GM12892 (cell line): ENCODE data around the gene SRI. TPM values are rescaled to one million over a fixed set of nuclear protein-coding genes. Genes with fewer than 3 reads are reported as not detected.
"Not testable (repeated sequence)": the region's sequence is repeated elsewhere in the genome, so short reads cannot be mapped to it uniquely, and the experiment has no call there.

Experiments used
- DNase-seq: peaks from one replicate; pipeline ENCODE4 v3.0.0; 2011; ENCODE audit not compliant: insufficient read length
- FAIRE-seq: peaks from 2 replicates; lab custom pipeline; 2011; peaks lifted over from hg19 to GRCh38; lab: Jason Lieb, UNC
- POLR2A ChIP-seq: IDR thresholded peaks from 2 replicates; pipeline ENCODE4 v1.6.1; 2011; ENCODE audit warnings: low read depth, low read length, control low read depth
- POLR2AphosphoS5 ChIP-seq: IDR thresholded peaks from 2 replicates; pipeline ENCODE4 v1.6.1; 2011; ENCODE audit warnings: low read depth, low read length, control low read depth
- TAF1 ChIP-seq: IDR thresholded peaks from 2 replicates; pipeline ENCODE4 v1.6.1; 2011; ENCODE audit warnings: low read depth, mild to moderate bottlenecking, control low read depth, low read length, borderline replicate concordance
- polyA plus RNA-seq: library from polyadenylated mRNA; unstranded; fragments of >200 nt; gene quantifications from one replicate; pipeline ENCODE4 v1.2.1, GENCODE V29; 2012; ENCODE audit warnings: missing spikeins, inconsistent platforms; ENCODE audit not compliant: missing spikeins

Gene SRI, protein sequence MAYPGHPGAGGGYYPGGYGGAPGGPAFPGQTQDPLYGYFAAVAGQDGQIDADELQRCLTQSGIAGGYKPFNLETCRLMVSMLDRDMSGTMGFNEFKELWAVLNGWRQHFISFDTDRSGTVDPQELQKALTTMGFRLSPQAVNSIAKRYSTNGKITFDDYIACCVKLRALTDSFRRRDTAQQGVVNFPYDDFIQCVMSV
- polyA plus RNA-seq: 239 TPM

DNA sequence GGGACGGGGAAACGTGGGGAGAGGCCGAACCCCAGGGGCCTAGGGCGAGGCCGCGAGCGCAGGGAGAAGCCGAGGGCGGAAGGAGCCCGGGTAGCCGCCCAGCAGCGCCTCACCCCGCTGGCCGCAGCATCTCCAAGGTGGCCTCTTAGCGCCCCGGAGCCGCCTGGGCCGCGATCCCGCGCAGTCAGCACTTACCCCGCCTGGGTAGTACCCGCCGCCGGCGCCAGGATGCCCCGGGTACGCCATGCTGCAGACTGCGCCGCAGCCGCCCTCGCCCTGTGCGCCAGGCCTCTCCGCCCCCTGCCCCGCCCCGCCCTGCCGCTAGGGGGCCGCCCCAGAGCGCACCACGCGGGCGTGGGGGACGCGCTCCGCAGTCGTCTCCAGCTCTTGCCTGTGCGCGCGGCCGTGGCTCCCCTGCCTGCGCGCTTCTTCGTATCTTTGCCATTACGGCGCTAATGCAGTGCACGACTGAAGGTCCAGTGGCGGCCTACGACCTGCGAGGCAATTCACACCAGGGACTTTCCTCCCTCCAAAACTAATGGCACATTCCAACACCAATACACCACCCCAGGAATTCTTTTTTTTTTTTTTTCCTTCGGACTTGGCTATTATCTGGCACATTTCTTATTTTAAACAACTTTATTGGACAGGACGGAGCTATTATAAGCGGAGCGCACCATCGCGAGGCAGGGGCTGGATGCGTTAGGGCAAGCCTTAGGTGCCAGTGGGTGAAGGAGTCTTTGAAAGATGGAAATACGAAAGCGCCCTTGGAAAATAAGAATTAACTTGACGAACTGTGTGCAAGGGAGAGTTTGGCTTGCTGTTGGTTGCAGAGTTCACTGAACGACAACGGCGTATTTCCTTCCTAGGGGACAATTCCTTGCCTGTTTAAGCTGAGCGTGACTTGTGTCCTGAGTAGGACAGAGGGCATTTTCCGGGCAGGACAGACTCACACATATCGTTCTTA is at the start of gene SRI:
Gene SRI, minus strand, starts transcription at position 258 of the 967 bp plus-strand sequence. Its CDS starts 12 bp downstream, at position 246.
- FAIRE-seq (peak; percentile 94), DNase-seq (peak; percentile 65)
- peak; percentile 88 for TF ChIP-seq POLR2A
- TF ChIP-seq POLR2AphosphoS5: peak; percentile 87
- TF ChIP-seq TAF1: peak; percentile 76

DNA sequence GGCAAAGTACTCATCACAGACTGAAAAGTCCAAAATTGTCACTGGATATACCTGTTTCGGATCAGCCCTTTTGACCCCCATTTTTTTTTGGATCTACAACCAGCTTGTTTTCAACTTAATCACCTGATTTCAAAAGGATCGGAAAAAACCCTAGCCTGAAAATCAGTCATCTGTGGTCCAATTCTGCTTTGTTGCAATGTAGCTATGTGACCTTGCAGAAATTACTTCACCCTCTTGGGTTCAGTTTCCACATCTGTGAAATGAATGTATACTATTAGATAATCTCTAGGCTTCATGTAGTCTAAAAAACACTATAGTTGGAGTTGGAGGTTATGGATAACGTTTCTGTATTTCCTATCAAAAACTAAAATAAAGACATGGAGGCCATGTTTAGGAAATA is 49.7 kb upstream of the SRI start:
- no peak for FAIRE-seq
- DNase-seq: no peak
- TF ChIP-seq POLR2AphosphoS5: no peak
- no peak for TF ChIP-seq TAF1
- TF ChIP-seq POLR2A: no peak

DNA sequence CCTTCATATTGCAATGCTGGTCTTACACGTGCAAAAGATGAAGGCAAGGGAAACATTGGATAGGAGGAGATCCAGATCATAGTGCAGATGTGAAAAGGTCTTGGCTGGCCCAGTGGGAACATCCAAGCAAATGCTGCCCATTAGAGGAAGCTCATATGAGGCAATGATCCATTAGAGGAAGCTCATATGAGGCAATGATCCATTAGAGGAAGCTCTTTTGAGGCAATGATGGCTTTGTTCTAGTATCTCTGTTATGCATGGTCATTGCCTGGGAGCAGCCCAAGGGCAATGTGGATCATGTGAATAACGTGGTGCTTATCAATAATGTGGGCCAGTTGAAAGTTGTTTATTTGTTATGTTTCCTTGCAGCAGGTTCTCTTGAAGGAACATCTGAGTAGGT is 49.0 kb upstream of the SRI start:
- FAIRE-seq: no peak

DNA sequence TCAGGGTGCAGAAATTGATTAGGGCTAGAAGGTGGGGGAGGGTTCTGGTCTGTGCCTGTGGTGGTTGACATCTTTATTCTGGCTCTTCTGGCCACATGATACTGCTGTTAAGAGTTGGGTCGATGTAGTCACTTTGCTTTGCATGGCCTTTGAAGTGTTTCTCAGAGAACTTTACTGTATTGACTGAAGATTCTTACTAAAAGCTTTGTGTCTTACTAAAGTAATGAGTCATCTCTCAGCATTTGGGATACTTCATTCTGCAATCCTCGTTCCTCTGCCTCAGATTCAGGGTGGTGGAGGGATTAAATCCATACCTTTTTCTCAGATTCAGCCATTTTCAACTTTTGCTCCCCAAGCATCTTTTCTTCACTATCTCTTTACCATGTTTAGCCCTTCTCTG is 48.2 kb upstream of the SRI start:
- DNase-seq (no peak), FAIRE-seq (no peak)
- TF ChIP-seq POLR2AphosphoS5 (no peak), TAF1 (no peak), POLR2A (no peak)

More for the DNA sequence above, 49.0 kb upstream of the SRI start:
- TF ChIP-seq POLR2AphosphoS5 (no peak), POLR2A (no peak), TAF1 (no peak)
- no peak for DNase-seq

DNA sequence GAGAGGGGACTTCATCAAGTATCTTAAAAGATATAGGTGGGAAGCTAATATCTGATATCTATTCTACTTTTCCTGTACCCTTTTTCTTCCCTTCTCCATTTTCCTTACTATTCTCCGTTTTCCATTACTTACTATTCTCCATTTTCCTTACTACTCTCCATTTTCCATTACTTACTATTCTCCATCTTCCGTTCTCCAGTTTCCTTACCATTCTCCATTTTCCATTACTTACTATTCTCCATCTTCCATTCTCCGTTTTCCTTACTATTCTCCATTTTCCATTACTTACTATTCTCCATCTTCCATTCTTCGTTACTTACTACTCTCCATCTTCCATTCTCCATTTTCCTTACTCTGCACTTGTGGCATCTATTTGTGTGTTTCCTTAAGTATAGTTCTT is 47.6 kb upstream of the SRI start:
- FAIRE-seq (no peak), DNase-seq (no peak)
- TF ChIP-seq POLR2AphosphoS5 (no peak), POLR2A (no peak), TAF1 (no peak)

DNA sequence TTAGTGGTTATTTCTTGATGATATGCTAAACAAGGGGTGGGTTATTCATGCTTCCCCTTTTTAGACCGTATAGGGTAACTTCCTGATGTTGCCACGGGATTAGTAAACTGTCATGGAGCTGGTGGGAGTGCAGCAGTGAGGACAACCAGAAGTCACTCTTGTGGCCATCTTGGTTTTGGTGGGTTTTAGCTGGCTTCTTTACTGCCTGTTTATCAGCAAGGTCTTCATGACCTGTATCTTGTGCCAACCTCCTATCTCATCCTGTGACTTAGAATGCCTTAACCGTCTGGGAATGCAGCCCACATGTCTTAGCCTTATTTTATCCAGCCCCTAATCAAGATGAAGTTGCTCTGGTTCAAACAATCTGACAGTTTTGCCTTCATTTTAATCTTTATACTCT is 45.1 kb upstream of the SRI start:
- DNase-seq, FAIRE-seq: not testable (repeated sequence)

DNA sequence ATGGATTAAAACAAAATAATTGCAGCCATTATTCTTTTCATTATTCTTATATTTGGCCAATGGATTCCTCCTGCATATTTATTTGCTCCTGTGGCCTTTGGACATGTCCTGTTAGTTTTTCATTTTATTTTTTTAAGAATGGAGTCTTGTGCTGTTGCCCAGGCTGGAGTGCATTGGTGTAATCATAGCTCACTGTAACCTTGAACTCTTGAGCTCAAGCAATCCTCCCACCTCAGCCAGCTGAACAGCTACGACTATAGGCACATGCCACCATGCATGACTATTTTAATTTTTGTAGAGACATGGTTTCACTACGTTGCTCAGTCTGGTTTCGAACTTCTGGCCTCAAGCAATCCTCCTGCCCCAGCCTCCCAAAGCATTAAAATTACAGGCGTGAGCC is 42.7 kb upstream of the SRI start:
- no peak for DNase-seq
- no peak for FAIRE-seq
- TF ChIP-seq POLR2A (no peak), POLR2AphosphoS5 (no peak), TAF1 (no peak)

DNA sequence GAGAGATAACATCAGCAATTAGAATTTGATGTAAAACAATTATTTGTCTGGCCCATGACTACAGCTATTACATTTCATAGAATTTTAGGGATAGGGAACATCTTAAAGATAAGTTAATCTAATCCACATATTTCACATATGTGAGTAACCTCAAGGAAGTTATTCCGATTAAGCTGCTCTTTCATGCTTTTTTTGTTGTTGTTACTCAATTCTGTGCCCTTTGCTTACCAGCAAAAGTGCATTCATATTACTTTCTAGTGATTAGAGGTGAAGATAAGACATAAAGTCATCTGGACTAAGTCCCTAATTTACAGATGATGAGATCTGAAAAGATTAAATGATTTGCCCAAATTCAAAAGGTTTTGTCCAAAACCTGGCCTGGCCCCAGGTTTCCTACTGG is 40.9 kb upstream of the SRI start:
- TF ChIP-seq POLR2AphosphoS5 (no peak), TAF1 (no peak), POLR2A (no peak)
- FAIRE-seq: no peak
- DNase-seq: no peak

DNA sequence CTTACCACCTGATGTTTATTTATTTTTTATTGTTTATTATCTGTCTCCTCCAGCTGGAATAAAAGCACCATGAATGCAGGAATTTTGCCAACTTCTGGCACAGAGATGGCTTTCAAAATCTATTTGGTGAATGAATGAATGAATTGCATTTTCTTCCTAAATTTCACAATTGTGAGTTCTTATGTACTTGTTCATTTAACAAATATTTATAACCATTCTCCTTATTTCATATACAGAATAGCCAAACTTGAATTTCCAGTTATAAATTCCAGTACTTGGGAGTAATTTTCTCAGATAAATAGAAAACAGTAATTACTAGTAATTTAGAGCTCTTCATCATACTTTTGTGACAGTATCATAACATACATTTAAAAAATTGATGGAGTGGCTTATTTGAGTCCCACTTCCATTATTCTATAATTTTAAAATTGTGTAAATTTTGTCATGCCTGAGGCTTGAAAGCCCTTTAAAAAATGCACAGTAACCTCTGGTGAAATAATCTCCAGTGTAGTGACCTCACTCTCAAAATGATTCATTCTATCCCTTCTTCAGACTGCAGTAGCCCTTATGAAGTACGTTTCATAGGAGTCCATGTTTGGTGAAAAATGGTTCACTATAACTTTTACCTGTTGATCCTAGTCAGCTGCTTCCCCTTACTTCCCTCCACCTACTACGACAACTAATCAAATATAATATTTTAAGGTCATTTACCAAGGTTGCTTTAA is 40.0 kb upstream of the SRI start:
- TF ChIP-seq TAF1 (no peak), POLR2A (no peak), POLR2AphosphoS5 (no peak)
- FAIRE-seq: no peak
- DNase-seq: no peak

DNA sequence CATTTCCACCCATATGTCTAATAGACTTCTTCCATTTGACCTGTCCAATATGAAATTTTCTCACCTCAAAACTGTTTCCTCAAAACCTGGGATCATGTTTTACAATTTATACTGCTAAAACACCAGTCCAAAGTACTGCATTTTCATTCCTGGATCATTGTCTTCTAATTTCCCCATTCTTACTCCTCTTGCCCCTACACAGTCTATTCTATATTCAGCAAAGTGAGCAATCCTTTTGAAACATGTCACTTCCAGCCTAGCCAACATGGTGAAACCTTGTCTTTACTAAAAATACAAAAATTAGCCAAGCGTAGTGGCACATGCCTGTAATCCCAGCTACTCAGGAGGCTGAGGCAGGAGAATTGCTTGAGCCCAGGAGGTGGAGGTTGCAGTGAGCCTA is 38.5 kb upstream of the SRI start:
- FAIRE-seq, DNase-seq: not testable (repeated sequence)

DNA sequence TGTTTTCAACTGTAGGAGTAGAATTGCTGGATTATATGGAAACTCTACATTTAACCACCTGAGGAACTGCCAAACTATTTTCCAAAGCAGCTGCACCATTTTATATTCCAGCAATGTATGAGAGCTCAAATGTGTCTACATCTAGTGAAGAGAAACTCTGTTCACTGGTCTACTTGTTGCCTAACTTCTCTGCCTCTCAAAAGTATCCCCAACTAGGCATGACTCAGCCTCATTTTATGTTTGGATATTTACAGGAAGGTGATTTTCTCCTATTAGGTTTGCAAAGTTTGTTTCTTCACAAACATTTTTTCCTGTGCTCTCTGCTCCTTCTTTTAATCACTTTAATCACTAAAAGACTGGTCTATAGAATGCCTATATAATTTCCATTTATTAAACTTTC is 37.1 kb upstream of the SRI start:
- no peak for TF ChIP-seq TAF1
- no peak for TF ChIP-seq POLR2A
- TF ChIP-seq POLR2AphosphoS5: no peak
- no peak for FAIRE-seq
- DNase-seq: no peak

DNA sequence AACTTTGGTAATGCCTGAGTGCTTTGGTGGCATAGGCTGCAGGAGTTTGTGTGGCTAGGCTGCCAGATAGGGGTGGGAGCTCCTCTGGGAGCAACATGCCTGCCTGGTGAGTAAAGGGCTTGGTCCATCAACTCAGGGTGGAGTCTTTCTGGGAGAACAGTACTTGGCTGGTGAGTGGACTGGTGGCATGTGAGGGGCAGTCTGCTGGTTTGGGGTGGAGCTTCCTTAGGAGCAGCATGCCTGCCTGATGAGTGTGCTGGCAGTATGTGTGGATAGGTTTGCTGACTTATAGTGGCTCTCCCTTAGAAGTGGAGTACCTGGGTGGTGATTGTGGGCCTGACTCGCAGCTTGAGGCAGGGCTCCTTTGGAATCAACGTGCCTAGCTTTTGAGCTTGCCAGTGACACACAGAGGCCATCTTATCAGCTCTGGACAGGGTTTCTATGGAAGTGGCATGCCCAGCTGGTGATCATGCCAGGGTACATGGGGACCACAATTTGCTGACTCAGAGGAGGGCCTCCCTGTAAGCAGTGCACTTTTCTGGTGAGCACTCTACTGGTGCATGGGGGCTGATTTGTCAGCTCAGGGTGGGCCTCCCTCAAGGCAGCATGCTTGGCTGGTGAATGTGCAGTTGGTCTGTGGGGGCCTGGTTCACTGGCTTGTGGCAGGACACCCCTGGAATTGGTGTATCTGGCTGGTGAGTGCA is 35.0 kb upstream of the SRI start:
- DNase-seq: no peak

More for the DNA sequence above, 35.0 kb upstream of the SRI start:
- no peak for FAIRE-seq
- TF ChIP-seq POLR2A (no peak), TAF1 (no peak), POLR2AphosphoS5 (no peak)
